HG03060 (cell line): ENCODE measurements around the gene MRTFB.
A peak's percentile ranks its signal among the peaks of the same experiment; 100 is the strongest.

Source experiments
- ATAC-seq: cut with Tn5 transposase; IDR thresholded peaks from one replicate; pipeline ENCODE4 v1.9.1; 2021; ENCODE audit warnings: low read depth, moderate number of reproducible peaks; ENCODE audit not compliant: unreplicated experiment

The MRTFB gene

GRCh38 chr16:14268073-14268472 is 197.0 kb downstream of the MRTFB start:
- ATAC-seq = no peak

- no peak for ATAC-seq
Observed at GRCh38 chr16:14275934-14276333, 204.8 kb downstream of the MRTFB start.

- no peak for ATAC-seq
Observed at GRCh38 chr16:14278749-14279148, 207.6 kb downstream of the MRTFB start.

- no peak for ATAC-seq
Observed at GRCh38 chr16:14280541-14280940, 209.4 kb downstream of the MRTFB start.

GRCh38 chr16:14283786-14284185 is 212.7 kb downstream of the MRTFB start:
- ATAC-seq = no peak

- no peak for ATAC-seq
Observed at GRCh38 chr16:14284371-14284770, 213.3 kb downstream of the MRTFB start.

GRCh38 chr16:14284930-14285512 is 213.9 kb downstream of the MRTFB start:
- peak; percentile 15 for ATAC-seq

- peak; percentile 67 for ATAC-seq
Observed at GRCh38 chr16:14285513-14286367, 214.6 kb downstream of the MRTFB start.

GRCh38 chr16:14286368-14287230 is 215.5 kb downstream of the MRTFB start:
- peak; percentile 1 for ATAC-seq

- no peak for ATAC-seq
Observed at GRCh38 chr16:14289692-14290340, 218.7 kb downstream of the MRTFB start.

- ATAC-seq = no peak
Observed at GRCh38 chr16:14291286-14291685, 220.2 kb downstream of the MRTFB start.

GRCh38 chr16:14292051-14292825 is 221.1 kb downstream of the MRTFB start:
- ATAC-seq = no peak

GRCh38 chr16:14296663-14297062 is 225.5 kb downstream of the MRTFB start:
- ATAC-seq = no peak

GRCh38 chr16:14298374-14299122 is 227.4 kb downstream of the MRTFB start:
- ATAC-seq = no peak

GRCh38 chr16:14300705-14301168 is 229.6 kb downstream of the MRTFB start:
- no peak for ATAC-seq

GRCh38 chr16:14301169-14302030 is 230.3 kb downstream of the MRTFB start:
- no peak for ATAC-seq

- no peak for ATAC-seq
Observed at GRCh38 chr16:14302031-14302398, 230.9 kb downstream of the MRTFB start.
